ENCODE measurements around the gene KCNIP4. TPM values are rescaled to one million over a fixed set of nuclear protein-coding genes. Genes with fewer than 3 reads are reported as not detected.

Gene KCNIP4
- total and polyA plus RNA-seq, 4 donors: 12.5 to 74.2 (median 54.5) TPM

DNA sequence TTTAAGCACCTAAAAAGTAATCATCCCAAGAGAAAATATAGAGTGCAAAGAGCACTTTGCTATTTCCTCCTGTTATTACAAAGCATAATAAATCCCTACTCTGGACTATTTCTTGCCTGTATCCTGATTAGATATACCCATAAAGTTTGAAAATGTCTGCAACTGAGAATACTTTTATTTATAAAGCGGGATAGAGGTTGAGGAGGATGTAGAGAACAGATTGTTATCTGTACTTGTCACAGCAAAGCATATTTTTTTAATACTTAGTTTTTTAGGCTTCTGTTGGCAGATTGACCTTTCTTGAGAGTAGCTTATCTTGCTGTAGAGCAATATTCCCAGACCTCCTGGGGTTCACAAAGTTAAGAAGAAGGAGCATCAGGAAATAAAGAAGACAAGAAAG is 396.1 kb downstream of the KCNIP4 start:
- no peaks in the 10 kb centered on the region for H3K36me3 ChIP-seq (ENCODE audit: control insufficient read depth, insufficient read depth, low read length)
- no peak overlapping the region for H3K4me3 ChIP-seq (ENCODE audit: low read depth, low read length)
- no peaks in the 10 kb centered on the region for H3K9me3 ChIP-seq (ENCODE audit: control insufficient read depth, insufficient read depth, low read length)
- no peak for DNase-seq (ENCODE audit: low read depth in 4 of 6, low spot score in 6 of 6)
- WGBS (ENCODE audit: insufficient coverage): no CpG with 5 or more reads among the region's 1 CpG
- no peaks in the 10 kb centered on the region for H3K27me3 ChIP-seq (ENCODE audit: control insufficient read depth, insufficient read depth, low read length)
- H3K4me1 ChIP-seq (ENCODE audit: control insufficient read depth, insufficient read depth, low read length): no peaks in the 10 kb centered on the region
- H3K27ac ChIP-seq (ENCODE audit: low read depth, low read length): no peak overlapping the region

DNA sequence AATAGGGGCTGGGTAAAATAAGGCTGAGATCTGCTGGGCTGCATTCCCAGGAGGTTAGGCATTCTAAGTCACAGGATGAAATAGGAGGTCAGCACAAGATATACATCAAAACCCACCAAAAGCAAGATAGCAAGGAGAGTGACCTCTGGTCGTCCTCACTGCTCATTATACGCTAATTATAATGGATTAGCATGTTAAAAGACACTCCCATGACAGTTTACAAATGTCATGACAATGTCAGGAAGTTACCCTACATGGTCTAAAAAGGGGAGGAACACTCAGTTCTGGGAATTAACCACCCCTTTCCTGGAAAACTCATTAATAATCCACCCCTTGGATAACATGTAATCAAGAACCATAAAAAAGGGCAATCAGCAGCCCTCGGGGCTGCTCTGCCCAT is 403.6 kb downstream of the KCNIP4 start:
- Histone ChIP-seq H3K4me1 (ENCODE audit: control insufficient read depth, insufficient read depth, low read length) (no peaks in the 10 kb centered on the region), H3K27me3 (ENCODE audit: control insufficient read depth, insufficient read depth, low read length) (no peaks in the 10 kb centered on the region), H3K36me3 (ENCODE audit: control insufficient read depth, insufficient read depth, low read length) (no peaks in the 10 kb centered on the region), H3K9me3 (ENCODE audit: control insufficient read depth, insufficient read depth, low read length) (no peaks in the 10 kb centered on the region), H3K4me3 (ENCODE audit: low read depth, low read length) (no peak overlapping the region), H3K27ac (ENCODE audit: low read depth, low read length) (no peak overlapping the region)
- no peak for DNase-seq (ENCODE audit: low read depth in 4 of 6, low spot score in 6 of 6)
- 100% methylated on average over 1 of the region's 3 CpGs for WGBS (ENCODE audit: insufficient coverage)

GRCh38 chr4:21544415-21544814 is 404.2 kb downstream of the KCNIP4 start:
- DNase-seq (ENCODE audit: low read depth in 4 of 6, low spot score in 6 of 6): no peak
- Histone ChIP-seq H3K27me3 (ENCODE audit: control insufficient read depth, insufficient read depth, low read length) (no peaks in the 10 kb centered on the region), H3K4me3 (ENCODE audit: low read depth, low read length) (no peak overlapping the region), H3K36me3 (ENCODE audit: control insufficient read depth, insufficient read depth, low read length) (no peaks in the 10 kb centered on the region), H3K9me3 (ENCODE audit: control insufficient read depth, insufficient read depth, low read length) (no peaks in the 10 kb centered on the region), H3K27ac (ENCODE audit: low read depth, low read length) (no peak overlapping the region), H3K4me1 (ENCODE audit: control insufficient read depth, insufficient read depth, low read length) (no peaks in the 10 kb centered on the region)
- 14% methylated on average over 1 of the region's 1 CpG for WGBS (ENCODE audit: insufficient coverage)

- Histone ChIP-seq H3K4me1 (ENCODE audit: control insufficient read depth, insufficient read depth, low read length) (no peaks in the 10 kb centered on the region), H3K9me3 (ENCODE audit: control insufficient read depth, insufficient read depth, low read length) (no peaks in the 10 kb centered on the region), H3K36me3 (ENCODE audit: control insufficient read depth, insufficient read depth, low read length) (no peaks in the 10 kb centered on the region), H3K27ac (ENCODE audit: low read depth, low read length) (no peak overlapping the region), H3K4me3 (ENCODE audit: low read depth, low read length) (no peak overlapping the region), H3K27me3 (ENCODE audit: control insufficient read depth, insufficient read depth, low read length) (no peaks in the 10 kb centered on the region)
- no CpG with 5 or more reads among the region's 3 CpGs for WGBS (ENCODE audit: insufficient coverage)
- no peak for DNase-seq (ENCODE audit: low read depth in 4 of 6, low spot score in 6 of 6)
These were observed 405.1 kb downstream of the KCNIP4 start for GRCh38 chr4:21543514-21543913.

DNA sequence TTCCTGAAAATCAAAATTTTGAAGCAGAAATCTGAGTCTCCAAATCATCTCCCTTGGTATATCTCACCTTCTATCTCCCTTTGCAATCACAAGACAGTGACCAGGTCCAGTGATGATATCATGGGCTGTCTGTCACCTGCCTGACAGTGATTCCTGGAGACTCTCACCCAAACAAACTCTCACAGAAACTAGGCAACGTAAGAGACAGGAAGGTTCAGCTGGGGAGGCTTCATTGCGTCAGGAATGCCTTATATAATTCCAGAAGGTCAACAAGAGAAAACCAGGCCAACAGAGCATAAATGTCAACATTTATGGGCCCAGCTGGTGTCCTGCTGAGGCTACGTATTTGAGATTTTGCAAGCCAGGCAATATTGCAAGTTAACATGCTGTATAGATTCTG is 412.7 kb downstream of the KCNIP4 start:
- Histone ChIP-seq H3K27me3 (ENCODE audit: control insufficient read depth, insufficient read depth, low read length) (no peaks in the 10 kb centered on the region), H3K4me3 (ENCODE audit: low read depth, low read length) (no peak overlapping the region), H3K9me3 (ENCODE audit: control insufficient read depth, insufficient read depth, low read length) (no peaks in the 10 kb centered on the region), H3K27ac (ENCODE audit: low read depth, low read length) (no peak overlapping the region), H3K36me3 (ENCODE audit: control insufficient read depth, insufficient read depth, low read length) (no peaks in the 10 kb centered on the region), H3K4me1 (ENCODE audit: control insufficient read depth, insufficient read depth, low read length) (no peaks in the 10 kb centered on the region)
- DNase-seq (ENCODE audit: low read depth in 4 of 6, low spot score in 6 of 6): no peak
- 89% methylated on average over 1 of the region's 3 CpGs for WGBS (ENCODE audit: insufficient coverage)

GRCh38 chr4:21531048-21531447 is 417.5 kb downstream of the KCNIP4 start:
- H3K27ac ChIP-seq (ENCODE audit: low read depth, low read length): no peak overlapping the region
- no peak overlapping the region for H3K4me3 ChIP-seq (ENCODE audit: low read depth, low read length)
- H3K36me3 ChIP-seq (ENCODE audit: control insufficient read depth, insufficient read depth, low read length): no peaks in the 10 kb centered on the region
- no peak for DNase-seq (ENCODE audit: low read depth in 4 of 6, low spot score in 6 of 6)
- no peaks in the 10 kb centered on the region for H3K9me3 ChIP-seq (ENCODE audit: control insufficient read depth, insufficient read depth, low read length)
- H3K27me3 ChIP-seq (ENCODE audit: control insufficient read depth, insufficient read depth, low read length): no peaks in the 10 kb centered on the region
- no peaks in the 10 kb centered on the region for H3K4me1 ChIP-seq (ENCODE audit: control insufficient read depth, insufficient read depth, low read length)

GRCh38 chr4:21529214-21529613 is 419.4 kb downstream of the KCNIP4 start:
- H3K4me3 ChIP-seq (ENCODE audit: low read depth, low read length): no peak overlapping the region
- no peaks in the 10 kb centered on the region for H3K27me3 ChIP-seq (ENCODE audit: control insufficient read depth, insufficient read depth, low read length)
- H3K27ac ChIP-seq (ENCODE audit: low read depth, low read length): no peak overlapping the region
- no peaks in the 10 kb centered on the region for H3K4me1 ChIP-seq (ENCODE audit: control insufficient read depth, insufficient read depth, low read length)
- no peak for DNase-seq (ENCODE audit: low read depth in 4 of 6, low spot score in 6 of 6)
- H3K36me3 ChIP-seq (ENCODE audit: control insufficient read depth, insufficient read depth, low read length): no peaks in the 10 kb centered on the region
- no peaks in the 10 kb centered on the region for H3K9me3 ChIP-seq (ENCODE audit: control insufficient read depth, insufficient read depth, low read length)
- WGBS (ENCODE audit: insufficient coverage): 80% methylated on average over 1 of the region's 1 CpG

DNA sequence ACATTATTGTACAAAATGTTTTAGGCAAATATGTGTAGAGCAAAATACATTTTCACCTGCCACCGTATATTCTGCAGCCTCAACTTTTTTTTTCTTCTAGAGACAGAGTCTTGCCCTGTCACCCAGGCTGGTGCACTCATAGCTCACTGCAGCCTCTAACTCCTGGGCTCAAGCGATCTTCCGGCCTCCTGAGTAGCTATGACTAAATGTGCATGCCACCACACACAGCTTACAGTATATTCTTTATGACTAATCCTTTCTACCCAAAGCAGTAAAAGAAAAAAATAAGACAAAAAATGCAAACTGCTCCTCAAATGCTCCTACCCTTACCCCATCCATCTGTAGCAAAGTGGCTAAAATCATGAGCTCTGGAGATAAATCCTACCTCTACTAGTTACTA is 426.3 kb downstream of the KCNIP4 start:
- no peak for DNase-seq (ENCODE audit: low read depth in 4 of 6, low spot score in 6 of 6)
- H3K36me3 ChIP-seq (ENCODE audit: control insufficient read depth, insufficient read depth, low read length): no peaks in the 10 kb centered on the region
- WGBS (ENCODE audit: insufficient coverage): 87% methylated on average over 3 of the region's 3 CpGs
- no peaks in the 10 kb centered on the region for H3K27me3 ChIP-seq (ENCODE audit: control insufficient read depth, insufficient read depth, low read length)
- no peaks in the 10 kb centered on the region for H3K9me3 ChIP-seq (ENCODE audit: control insufficient read depth, insufficient read depth, low read length)
- H3K27ac ChIP-seq (ENCODE audit: low read depth, low read length): no peak overlapping the region
- no peak overlapping the region for H3K4me3 ChIP-seq (ENCODE audit: low read depth, low read length)
- no peaks in the 10 kb centered on the region for H3K4me1 ChIP-seq (ENCODE audit: control insufficient read depth, insufficient read depth, low read length)

DNA sequence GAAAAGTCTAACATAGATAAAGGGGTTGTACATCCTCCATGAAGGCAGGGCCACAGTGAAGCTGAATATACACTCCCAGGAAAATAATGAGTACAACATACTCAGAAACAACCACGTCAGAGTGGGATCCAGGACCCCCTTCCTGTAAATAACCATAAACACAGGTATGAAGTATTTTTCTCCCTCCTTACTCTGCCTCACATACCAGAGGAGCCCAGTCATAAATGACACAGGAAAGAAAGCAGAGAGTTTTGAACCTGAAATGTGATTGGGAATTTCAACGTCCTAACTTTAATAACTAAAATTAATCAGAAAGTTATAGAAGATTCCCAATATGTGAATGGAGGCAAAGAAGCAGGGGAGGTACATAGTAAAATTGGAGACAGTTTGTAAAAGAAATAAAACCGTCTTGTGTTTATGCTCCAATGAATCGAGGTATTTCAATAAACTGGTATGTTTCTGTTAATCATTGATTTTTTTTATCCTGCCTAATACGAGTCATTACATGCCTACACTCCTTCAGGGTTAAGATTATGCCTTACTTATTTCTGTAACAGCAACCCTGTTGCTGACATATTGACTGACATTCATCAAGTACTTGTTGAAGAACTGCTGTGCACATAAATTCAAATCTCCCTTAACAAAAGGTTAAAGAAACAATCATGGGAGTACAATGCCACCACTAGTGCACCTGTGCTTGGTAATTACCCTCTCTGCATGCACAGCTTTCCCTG is 431.3 kb downstream of the KCNIP4 start:
- no peaks in the 10 kb centered on the region for H3K4me1 ChIP-seq (ENCODE audit: control insufficient read depth, insufficient read depth, low read length)
- H3K36me3 ChIP-seq (ENCODE audit: control insufficient read depth, insufficient read depth, low read length): no peaks in the 10 kb centered on the region
- no peak for DNase-seq (ENCODE audit: low read depth in 4 of 6, low spot score in 6 of 6)
- no peaks in the 10 kb centered on the region for H3K9me3 ChIP-seq (ENCODE audit: control insufficient read depth, insufficient read depth, low read length)
- H3K4me3 ChIP-seq (ENCODE audit: low read depth, low read length): no peak overlapping the region
- no peak overlapping the region for H3K27ac ChIP-seq (ENCODE audit: low read depth, low read length)
- no peaks in the 10 kb centered on the region for H3K27me3 ChIP-seq (ENCODE audit: control insufficient read depth, insufficient read depth, low read length)
- no CpG with 5 or more reads among the region's 5 CpGs for WGBS (ENCODE audit: insufficient coverage)

- Histone ChIP-seq H3K36me3 (ENCODE audit: control insufficient read depth, insufficient read depth, low read length) (no peaks in the 10 kb centered on the region), H3K9me3 (ENCODE audit: control insufficient read depth, insufficient read depth, low read length) (no peaks in the 10 kb centered on the region), H3K27ac (ENCODE audit: low read depth, low read length) (no peak overlapping the region), H3K27me3 (ENCODE audit: control insufficient read depth, insufficient read depth, low read length) (no peaks in the 10 kb centered on the region), H3K4me3 (ENCODE audit: low read depth, low read length) (no peak overlapping the region), H3K4me1 (ENCODE audit: control insufficient read depth, insufficient read depth, low read length) (no peaks in the 10 kb centered on the region)
- peak in 3 of 6 donors; percentile 3 to 82 (median 6) for DNase-seq (ENCODE audit: low read depth in 4 of 6, low spot score in 6 of 6)
- 77% methylated on average over 2 of the region's 4 CpGs for WGBS (ENCODE audit: insufficient coverage)
These were observed 434.4 kb downstream of the KCNIP4 start for GRCh38 chr4:21514022-21514694.

Data from spinal cord (tissue), 10 donors.